M059J (cell line): Measurements from ENCODE around the gene CCNF. TPM values are rescaled to one million over a fixed set of nuclear protein-coding genes. Genes with fewer than 3 reads are reported as not detected.

Source experiments
- DNase-seq: peaks from one replicate; pipeline ENCODE4 v3.0.0-alpha.2; 2012; ENCODE audit warnings: low read depth
- total RNA-seq: library from RNA; depleted of rRNA; stranded (reverse); fragments of >200 nt; shearing (Covaris generic); gene quantifications from 2 replicates; pipeline ENCODE4 v1.2.3, GENCODE V29; 2014

CCNF gene
- total RNA-seq, 1 experiment from 2014 or later: 53.2 TPM

DNA sequence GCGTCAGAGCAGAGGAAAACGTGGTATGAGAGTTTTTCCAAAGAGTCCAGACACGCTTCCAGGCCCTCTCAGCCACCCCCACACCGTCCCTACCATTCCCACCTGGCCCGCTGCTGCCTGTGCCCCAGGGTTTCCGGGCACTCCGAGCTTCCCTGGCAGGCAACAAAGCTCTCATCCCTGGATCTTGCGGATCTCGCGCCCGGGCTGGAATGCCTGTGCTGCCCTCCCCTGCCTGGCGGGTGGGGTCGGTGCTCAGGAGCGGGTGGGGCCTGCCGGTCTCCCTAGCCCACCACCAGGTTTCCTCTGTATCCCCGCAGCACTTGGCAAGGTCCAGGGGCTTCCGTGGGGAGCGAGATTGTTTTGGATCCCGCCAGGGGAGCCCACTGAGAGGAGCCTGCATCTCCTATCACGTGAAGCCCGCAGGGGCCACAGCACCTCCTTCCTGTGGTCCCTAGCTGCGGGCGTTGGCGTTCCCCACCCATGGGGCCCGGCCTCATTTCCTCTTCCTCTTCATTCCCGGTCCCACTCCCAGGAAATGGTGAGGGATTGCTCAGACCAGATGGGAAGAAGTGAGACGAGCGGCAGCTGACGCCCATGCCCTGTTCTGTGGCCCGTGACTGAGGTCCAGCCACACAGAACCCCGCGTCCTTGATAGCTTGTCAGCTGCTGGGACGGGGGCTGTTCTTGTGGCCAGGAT lies 56.7 kb downstream of the CCNF start:
- DNase-seq: no peak

DNA sequence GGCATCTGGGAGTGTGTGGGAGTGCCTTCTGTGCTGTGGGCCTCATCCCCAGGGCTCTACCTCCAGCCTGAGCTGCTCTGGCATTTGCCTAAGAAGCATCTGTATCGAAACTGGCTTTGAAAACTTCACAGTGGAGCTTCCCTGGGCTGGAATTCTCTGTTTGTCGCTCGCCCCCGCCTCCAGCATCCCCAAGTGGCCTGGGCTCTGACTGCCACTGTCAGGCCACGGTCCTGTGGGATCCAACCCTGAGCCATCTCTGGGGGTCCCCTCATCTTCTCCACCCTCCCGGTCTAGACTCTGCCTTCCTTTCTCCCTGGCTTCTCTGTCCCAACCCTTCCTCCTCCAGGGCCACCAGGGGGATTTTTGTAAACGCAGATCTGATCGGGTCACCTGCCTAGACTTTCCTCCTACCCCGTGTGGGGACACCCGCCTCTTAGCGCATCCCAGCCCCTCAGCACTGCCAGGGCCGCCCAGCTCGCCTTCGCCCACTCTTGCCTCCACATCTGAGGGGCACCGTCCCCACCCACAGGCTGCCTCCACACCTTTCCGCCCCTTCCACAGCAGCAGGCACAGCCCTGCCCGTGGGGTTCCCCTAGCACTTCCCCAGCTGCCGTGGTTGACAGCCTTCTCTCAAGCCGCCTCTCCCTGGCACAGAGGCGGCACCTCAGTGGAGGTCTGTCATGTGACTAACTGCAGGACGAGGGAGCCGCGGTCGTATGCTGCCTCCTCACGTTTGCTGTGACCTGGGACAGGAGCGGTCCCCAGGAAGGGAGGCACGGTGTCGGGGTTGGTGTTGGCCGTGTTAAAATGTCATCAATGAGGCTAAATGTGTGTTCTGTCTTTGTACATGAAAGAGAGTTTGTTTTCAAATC lies 57.6 kb downstream of the CCNF start:
- DNase-seq: no peak

GRCh38 chr16:2487517-2487842 lies 58.2 kb downstream of the CCNF start:
- DNase-seq: no peak

- no peak for DNase-seq
Observed at GRCh38 chr16:2487903-2488531, 58.8 kb downstream of the CCNF start.

GRCh38 chr16:2489581-2489980 lies 60.3 kb downstream of the CCNF start:
- DNase-seq: no peak

- DNase-seq: no peak
Observed at GRCh38 chr16:2490190-2491105, 61.2 kb downstream of the CCNF start.

- no peak for DNase-seq
Observed at GRCh38 chr16:2492292-2492691, 63.0 kb downstream of the CCNF start.

DNA sequence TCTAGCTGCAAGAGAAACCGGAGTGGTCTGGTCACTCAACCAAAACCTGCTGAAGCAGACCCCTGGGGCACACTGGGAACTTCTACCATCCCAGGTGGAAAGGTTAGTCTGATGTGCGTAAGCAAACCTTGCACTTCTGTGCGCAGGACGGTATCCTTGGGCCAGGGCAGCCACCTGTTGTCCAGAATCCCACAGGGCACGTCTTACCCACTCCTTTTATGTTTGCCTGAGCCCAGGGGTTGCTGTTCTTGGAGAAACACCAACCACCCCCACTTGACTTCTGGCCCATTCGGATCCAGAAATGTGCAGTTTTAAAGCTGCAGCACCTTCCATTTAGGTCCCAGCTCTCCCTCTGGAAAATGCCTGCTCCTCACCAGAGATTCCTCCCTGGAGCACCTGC lies 64.4 kb downstream of the CCNF start:
- no peak for DNase-seq

DNA sequence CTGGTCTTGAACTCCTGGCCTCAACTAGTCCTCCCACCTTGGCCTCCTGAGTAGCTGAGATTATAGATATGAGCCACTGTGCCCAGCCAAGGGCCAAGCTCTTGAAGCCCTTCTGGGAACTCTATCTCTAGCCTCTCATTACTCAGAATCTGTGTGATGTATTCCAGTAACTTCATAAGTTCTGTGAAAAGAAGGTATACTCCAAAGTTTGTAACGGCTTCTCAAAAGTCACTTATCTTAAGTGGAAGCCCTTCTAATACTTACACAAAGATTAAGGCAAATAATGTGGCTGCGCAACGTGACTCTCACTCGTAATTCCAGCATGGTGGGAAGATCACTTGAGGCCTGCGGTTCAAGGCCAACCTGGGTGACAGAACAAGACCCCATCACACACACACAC lies 65.4 kb downstream of the CCNF start:
- DNase-seq: no peak

DNA sequence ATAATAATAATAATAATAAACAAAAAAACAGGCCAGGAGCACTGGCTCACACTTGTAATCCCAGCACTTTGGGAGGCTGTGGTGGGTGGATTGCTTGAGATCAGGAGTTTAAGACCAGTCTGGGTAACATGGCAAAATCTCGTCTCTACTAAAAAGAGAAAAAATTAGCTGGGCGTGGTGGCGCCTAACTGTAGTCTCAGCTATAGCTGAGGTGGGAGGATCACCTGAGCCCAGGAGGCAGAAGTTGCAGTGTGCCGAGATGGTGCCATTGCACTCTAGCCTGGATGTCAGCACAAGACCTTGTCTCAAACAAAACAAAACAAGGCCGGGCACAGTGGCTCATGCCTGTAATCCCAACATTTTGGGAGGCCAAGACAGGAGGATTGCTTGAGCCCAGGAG lies 65.8 kb downstream of the CCNF start:
- DNase-seq: no peak

DNA sequence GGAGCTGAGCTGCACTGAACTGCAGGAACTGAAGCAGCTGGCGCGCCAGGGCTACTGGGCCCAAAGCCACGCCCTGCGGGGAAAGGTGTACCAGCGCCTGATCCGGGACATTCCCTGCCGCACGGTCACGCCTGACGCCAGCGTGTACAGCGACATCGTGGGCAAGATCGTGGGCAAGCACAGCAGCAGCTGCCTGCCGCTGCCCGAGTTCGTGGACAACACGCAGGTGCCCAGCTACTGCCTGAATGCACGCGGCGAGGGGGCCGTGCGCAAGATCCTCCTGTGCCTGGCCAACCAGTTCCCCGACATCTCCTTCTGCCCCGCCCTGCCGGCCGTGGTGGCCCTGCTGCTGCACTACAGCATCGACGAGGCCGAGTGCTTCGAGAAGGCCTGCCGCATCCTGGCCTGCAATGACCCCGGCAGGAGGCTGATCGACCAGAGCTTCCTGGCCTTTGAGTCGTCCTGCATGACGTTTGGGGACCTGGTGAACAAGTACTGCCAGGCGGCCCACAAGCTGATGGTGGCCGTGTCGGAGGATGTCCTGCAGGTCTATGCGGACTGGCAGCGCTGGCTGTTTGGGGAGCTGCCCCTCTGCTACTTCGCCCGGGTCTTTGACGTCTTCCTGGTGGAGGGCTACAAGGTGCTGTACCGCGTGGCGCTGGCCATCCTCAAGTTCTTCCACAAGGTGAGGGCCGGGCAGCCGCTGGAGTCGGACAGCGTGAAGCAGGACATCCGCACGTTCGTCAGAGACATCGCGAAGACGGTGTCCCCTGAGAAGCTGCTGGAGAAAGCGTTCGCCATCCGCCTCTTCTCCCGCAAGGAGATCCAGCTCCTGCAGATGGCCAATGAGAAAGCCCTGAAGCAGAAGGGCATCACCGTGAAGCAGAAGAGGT lies 67.2 kb downstream of the CCNF start:
- no peak for DNase-seq

- DNase-seq: no peak
Observed at GRCh38 chr16:2497116-2497630, 67.9 kb downstream of the CCNF start.

GRCh38 chr16:2497695-2498484 lies 68.6 kb downstream of the CCNF start:
- no peak for DNase-seq

- DNase-seq: no peak
Observed at GRCh38 chr16:2498531-2499253, 69.4 kb downstream of the CCNF start.

DNA sequence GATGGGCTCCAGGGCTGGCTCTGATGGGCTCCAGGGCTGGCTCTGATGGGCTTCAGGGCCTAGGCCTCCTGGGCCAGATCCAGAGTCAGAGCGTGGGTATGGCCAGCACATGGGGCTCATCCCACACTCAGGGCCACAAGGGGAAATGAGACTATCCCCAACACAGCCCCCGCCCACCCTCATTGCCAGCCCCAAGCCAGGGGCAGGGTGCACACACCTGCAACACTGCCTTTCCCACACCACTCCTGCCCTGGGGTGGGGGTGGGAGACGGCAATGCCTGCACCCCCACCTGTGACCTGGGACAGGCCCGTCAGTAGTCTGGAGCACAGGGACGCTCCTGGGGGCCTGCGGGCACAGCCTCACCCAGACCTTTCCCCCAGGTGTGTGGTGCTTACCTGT lies 70.2 kb downstream of the CCNF start:
- DNase-seq: no peak

- no peak for DNase-seq
Observed at GRCh38 chr16:2499890-2500429, 70.7 kb downstream of the CCNF start.

DNA sequence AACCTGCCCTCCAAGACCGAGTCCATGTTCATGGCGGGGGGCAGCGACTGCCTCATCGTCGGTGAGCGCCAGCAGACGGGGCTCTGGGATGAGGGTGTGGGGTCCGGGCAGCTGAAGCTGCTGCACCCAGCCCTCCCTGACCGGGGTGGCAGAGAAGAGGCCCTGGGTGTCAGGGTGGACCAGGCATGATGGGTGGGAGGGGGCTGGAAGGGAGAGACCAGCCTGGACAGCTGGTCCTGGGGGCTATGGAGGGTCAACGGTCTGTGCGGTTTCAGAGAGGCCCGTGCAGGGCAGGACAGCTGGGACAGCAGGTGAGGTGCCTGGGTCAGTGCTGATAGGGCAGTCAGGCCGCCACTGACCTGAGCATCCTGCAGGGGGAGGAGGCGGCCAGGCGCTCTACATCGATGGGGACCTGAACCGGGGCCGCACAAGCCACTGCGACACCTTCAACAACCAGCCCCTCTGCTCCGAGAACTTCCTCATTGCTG lies 71.2 kb downstream of the CCNF start:
- DNase-seq: no peak

GRCh38 chr16:2500918-2501750 lies 71.9 kb downstream of the CCNF start:
- peak; percentile 49 for DNase-seq
